ENCODE results near the gene MYO3A.

DNA sequence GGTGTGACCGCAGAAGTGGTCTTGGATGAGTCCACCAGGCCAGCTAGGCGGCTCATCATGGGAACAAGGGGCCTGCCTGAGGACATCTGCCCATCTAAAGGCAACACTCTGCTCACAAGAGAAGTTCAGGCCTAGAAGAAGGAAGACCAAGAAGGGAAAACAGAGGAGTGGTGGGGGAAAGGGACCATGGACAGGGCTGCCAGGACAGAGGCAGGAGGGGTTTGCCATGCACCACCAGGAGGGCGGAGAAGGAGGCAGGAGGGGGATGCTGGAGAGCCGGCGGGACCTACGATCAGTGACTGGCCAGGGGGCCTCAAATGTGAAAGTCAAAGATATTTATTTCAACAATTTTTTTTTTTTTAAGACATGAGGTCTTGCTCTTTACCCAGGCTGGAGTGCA lies 315.7 kb downstream of the MYO3A start:
- TF ChIP-seq, protein P1, sequence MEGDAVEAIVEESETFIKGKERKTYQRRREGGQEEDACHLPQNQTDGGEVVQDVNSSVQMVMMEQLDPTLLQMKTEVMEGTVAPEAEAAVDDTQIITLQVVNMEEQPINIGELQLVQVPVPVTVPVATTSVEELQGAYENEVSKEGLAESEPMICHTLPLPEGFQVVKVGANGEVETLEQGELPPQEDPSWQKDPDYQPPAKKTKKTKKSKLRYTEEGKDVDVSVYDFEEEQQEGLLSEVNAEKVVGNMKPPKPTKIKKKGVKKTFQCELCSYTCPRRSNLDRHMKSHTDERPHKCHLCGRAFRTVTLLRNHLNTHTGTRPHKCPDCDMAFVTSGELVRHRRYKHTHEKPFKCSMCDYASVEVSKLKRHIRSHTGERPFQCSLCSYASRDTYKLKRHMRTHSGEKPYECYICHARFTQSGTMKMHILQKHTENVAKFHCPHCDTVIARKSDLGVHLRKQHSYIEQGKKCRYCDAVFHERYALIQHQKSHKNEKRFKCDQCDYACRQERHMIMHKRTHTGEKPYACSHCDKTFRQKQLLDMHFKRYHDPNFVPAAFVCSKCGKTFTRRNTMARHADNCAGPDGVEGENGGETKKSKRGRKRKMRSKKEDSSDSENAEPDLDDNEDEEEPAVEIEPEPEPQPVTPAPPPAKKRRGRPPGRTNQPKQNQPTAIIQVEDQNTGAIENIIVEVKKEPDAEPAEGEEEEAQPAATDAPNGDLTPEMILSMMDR (IDR thresholded peaks at IDR 0.05): no peak
- no peak for TF ChIP-seq POLR2A (IDR thresholded peaks at IDR 0.05)

Data from gastroesophageal sphincter (tissue), 3 donors.